Measurements from ENCODE around the gene PLP1. TPM values are rescaled to one million over a fixed set of nuclear protein-coding genes. Genes with fewer than 3 reads are reported as not detected.
"Not testable (repeated sequence)": the region's sequence is repeated elsewhere in the genome, so short reads cannot be mapped to it uniquely, and the experiment has no call there.

PLP1 gene
- total RNA-seq, 1 experiment from 2014 or later, result 29.2 TPM

GRCh38 chrX:103758555-103758954 lies 18.1 kb upstream of the PLP1 start (continued):
- no peak for TF ChIP-seq CTCF (IDR thresholded peaks at IDR 0.05)
- TF ChIP-seq GRHL2 (CRISPR knock-in tag; IDR thresholded peaks at IDR 0.05; ENCODE audit: insufficient replicate concordance, severe bottlenecking), result no peak
- TF ChIP-seq CDX4 (CRISPR knock-in tag; IDR thresholded peaks at IDR 0.05; ENCODE audit: borderline replicate concordance), result no peak
- no peak for TF ChIP-seq MAX (CRISPR knock-in tag; IDR thresholded peaks at IDR 0.05)
- TF ChIP-seq TEAD1 (CRISPR knock-in tag; IDR thresholded peaks at IDR 0.05), result no peak

- H3K9me3 Mint-ChIP-seq; ATAC-seq; POLR2A ChIA-PET; H3K27me3 Mint-ChIP-seq (ENCODE audit: low read depth); DNase-seq (ENCODE audit: low spot score); CTCF ChIA-PET: not testable (repeated sequence)
- peak overlapping the region; percentile 89 for H3K4me3 Mint-ChIP-seq
- H3K36me3 Mint-ChIP-seq, result peaks cover 67% of the 10 kb centered on the region
- H3K4me1 Mint-ChIP-seq, result peaks cover 80% of the 10 kb centered on the region
- H3K27ac Mint-ChIP-seq, result peak overlapping the region; percentile 91
Observed at GRCh38 chrX:103763541-103763940, 13.1 kb upstream of the PLP1 start.

GRCh38 chrX:103766813-103767555 lies 9.7 kb upstream of the PLP1 start:
- H3K36me3 Mint-ChIP-seq, result peaks cover 41% of the 10 kb centered on the region
- peak; percentile 88 for ATAC-seq
- H3K9me3 Mint-ChIP-seq; H3K27me3 Mint-ChIP-seq (ENCODE audit: low read depth); DNase-seq (ENCODE audit: low spot score): not testable (repeated sequence)
- peak overlapping the region; percentile 98 for H3K27ac Mint-ChIP-seq
- POLR2A ChIA-PET, result interaction anchor here (1.0 kb wide), 1 partner anchor 37 kb away, joined by 3 read pairs; no protein-coding TSS in a partner anchor
- peak overlapping the region; percentile 89 for H3K4me3 Mint-ChIP-seq
- H3K4me1 Mint-ChIP-seq, result peaks cover 70% of the 10 kb centered on the region
- CTCF ChIA-PET, result interaction anchor here (1.0 to 1.3 kb wide), 2 partner anchors 19 to 55 kb away, joined by 3 to 4 read pairs; no protein-coding TSS in a partner anchor

GRCh38 chrX:103773445-103773844 lies 3.2 kb upstream of the PLP1 start:
- Mint-ChIP-seq H3K36me3 (peaks cover 14% of the 10 kb centered on the region; the same call in 1 of the 2 replicates), H3K4me3 (no peak overlapping the region), H3K27ac (peak overlapping the region; percentile 32; the same call in 1 of the 2 replicates), H3K9me3 (no peaks in the 10 kb centered on the region), H3K4me1 (peaks cover 55% of the 10 kb centered on the region), H3K27me3 (ENCODE audit: low read depth) (no peaks in the 10 kb centered on the region; the same call in 1 of the 2 replicates)
- CTCF ChIA-PET, result interaction anchor here (0.7 to 1.3 kb wide), 4 partner anchors 19 to 62 kb away, joined by 4 to 7 read pairs (median 6); partner anchors contain the start of gene TMEM31
- TF ChIP-seq TEAD4 (CRISPR knock-in tag; IDR thresholded peaks at IDR 0.05) (no peak), ZNF317 (CRISPR knock-in tag; IDR thresholded peaks at IDR 0.05; ENCODE audit: borderline replicate concordance, low read depth) (no peak), TCF7 (CRISPR knock-in tag; IDR thresholded peaks at IDR 0.05; ENCODE audit: low read depth) (no peak), SP1 (CRISPR knock-in tag; conservative IDR thresholded peaks at IDR 0.05) (no peak), SOX15 (CRISPR knock-in tag; IDR thresholded peaks at IDR 0.05) (no peak), ZNF219 (CRISPR knock-in tag; IDR thresholded peaks at IDR 0.05; ENCODE audit: borderline replicate concordance) (no peak), NFYB (CRISPR knock-in tag; conservative IDR thresholded peaks at IDR 0.05; ENCODE audit: low read depth) (no peak)
- POLR2A ChIA-PET, result no interaction called here
- no peak for DNase-seq (ENCODE audit: low spot score)
- ATAC-seq, result no peak

- Mint-ChIP-seq H3K27me3 (ENCODE audit: low read depth) (no peaks in the 10 kb centered on the region; the same call in 1 of the 2 replicates), H3K36me3 (peaks cover 17% of the 10 kb centered on the region; the same call in 1 of the 2 replicates), H3K4me3 (no peak overlapping the region), H3K4me1 (peaks cover 49% of the 10 kb centered on the region), H3K9me3 (no peaks in the 10 kb centered on the region), H3K27ac (peak overlapping the region; percentile 6; the same call in 1 of the 2 replicates)
- ChIA-PET CTCF (interaction anchor here (1.0 to 1.3 kb wide), 4 partner anchors 14 to 71 kb away, joined by 3 to 7 read pairs (median 5); partner anchors contain the start of gene TMEM31), POLR2A (no interaction called here)
- peak; percentile 53; the same call in 1 of the 2 replicates for ATAC-seq
- DNase-seq (ENCODE audit: low spot score), result no peak
- TF ChIP-seq ELF4 (CRISPR knock-in tag; IDR thresholded peaks at IDR 0.05; ENCODE audit: low read depth) (no peak), TP53 (CRISPR knock-in tag; IDR thresholded peaks at IDR 0.05) (no peak), NFE2L1 (CRISPR knock-in tag; IDR thresholded peaks at IDR 0.05) (no peak), IRF1 (CRISPR knock-in tag; IDR thresholded peaks at IDR 0.05) (no peak), PRDM15 (CRISPR knock-in tag; IDR thresholded peaks at IDR 0.05) (no peak)
Observed at GRCh38 chrX:103774070-103774642, 2.5 kb upstream of the PLP1 start.

Data from WTC11 (cell line).